CD4-positive, CD25-positive, alpha-beta regulatory T cell (primary cell): ENCODE data around the gene MFSD2A. TPM values are rescaled to one million over a fixed set of nuclear protein-coding genes. Genes with fewer than 3 reads are reported as not detected.

Experiments
- ATAC-seq, 2 donors: fragments of 150-1000 bp; cut with Tn5 transposase; one replicate each; pipeline ENCODE4 v1.10.0; 2021; ENCODE audit warnings: low read depth in 2 of 2, moderate number of reproducible peaks in 2 of 2, moderate library complexity in 1 of 2
- DNase-seq, 3 donors: peaks; one replicate each; pipeline versions ENCODE4 v3.0.0 to v3.0.0-alpha.2; 2012 to 2022; ENCODE audit warnings: mixed read lengths in 1 of 3
- H3K27ac ChIP-seq: one replicate; pipeline ENCODE4 v1.7.0; 2013; ENCODE audit warnings: mild to moderate bottlenecking, low read length; ENCODE audit not compliant: insufficient read depth, poor library complexity, severe bottlenecking
- H3K27me3 ChIP-seq: one replicate; pipeline ENCODE4 v1.7.0; 2013; ENCODE audit warnings: low read length; ENCODE audit not compliant: control insufficient read depth, insufficient read depth
- H3K36me3 ChIP-seq: one replicate; pipeline ENCODE4 v1.7.0; 2013; ENCODE audit warnings: mild to moderate bottlenecking, low read length, moderate library complexity; ENCODE audit not compliant: control insufficient read depth, insufficient read depth
- H3K4me1 ChIP-seq: 2 replicates; pipeline ENCODE4 v1.7.0; 2013; ENCODE audit warnings: mild to moderate bottlenecking, low read length; ENCODE audit not compliant: insufficient read depth, control insufficient read depth, poor library complexity, severe bottlenecking
- H3K4me3 ChIP-seq: one replicate; pipeline ENCODE4 v1.7.0; 2013; ENCODE audit warnings: low read depth, mild to moderate bottlenecking, low read length, moderate library complexity
- H3K9me3 ChIP-seq, 2 experiments: 1 replicate in 1 of 2; 2 replicates in 1 of 2; pipeline ENCODE4 v1.7.0; 2013; ENCODE audit warnings: low read length in 2 of 2, mild to moderate bottlenecking in 1 of 2, moderate library complexity in 1 of 2; ENCODE audit not compliant: control insufficient read depth in 2 of 2
- H3K27ac Mint-ChIP-seq, 3 donors: one replicate each; pipeline ENCODE4 v1.8.0; 2020 to 2022; ENCODE audit warnings: mild to moderate bottlenecking in 3 of 3, mixed read lengths in 3 of 3, moderate library complexity in 2 of 3
- H3K27me3 Mint-ChIP-seq: one replicate; pipeline ENCODE4 v1.8.0; 2022; ENCODE audit warnings: mild to moderate bottlenecking, mixed read lengths
- H3K36me3 Mint-ChIP-seq: one replicate; pipeline ENCODE4 v1.8.0; 2020; ENCODE audit warnings: mixed read lengths
- H3K4me1 Mint-ChIP-seq, 4 donors: one replicate each; pipeline ENCODE4 v1.8.0; 2020 to 2022; ENCODE audit warnings: mixed read lengths in 4 of 4, mild to moderate bottlenecking in 1 of 4
- H3K4me3 Mint-ChIP-seq, 4 donors: one replicate each; pipeline ENCODE4 v1.8.0; 2020 to 2022; ENCODE audit warnings: mild to moderate bottlenecking in 4 of 4, mixed read lengths in 4 of 4, moderate library complexity in 3 of 4
- H3K9me3 Mint-ChIP-seq, 7 donors: one replicate each; pipeline ENCODE4 v1.8.0; 2020 to 2022; ENCODE audit warnings: mixed read lengths in 7 of 7, mild to moderate bottlenecking in 3 of 7, moderate library complexity in 2 of 7
- polyA plus RNA-seq, 4 donors: library from polyadenylated mRNA; unstranded; fragments of 300-500 nt; fragmentation: Illumina TruSeq; gene quantifications; one replicate each; pipeline ENCODE4 v1.2.3, GENCODE V29; 2021
- total RNA-seq: library from RNA; stranded (reverse); gene quantifications from one replicate; pipeline ENCODE4 v1.2.3, GENCODE V29; 2022

MFSD2A gene
- total and polyA plus RNA-seq, 5 donors from 2014 or later: 0.27 to 3.7 (median 0.39) TPM; not detected in 2

- H3K27ac Mint-ChIP-seq: no peak overlapping the region
- H3K4me1 Mint-ChIP-seq: peaks cover 0 to 3% (median 0%) of the 10 kb centered on the region in 4 donors
- ATAC-seq: no peak
- peaks cover 8% of the 10 kb centered on the region for H3K27me3 Mint-ChIP-seq
- H3K36me3 ChIP-seq: no peaks in the 10 kb centered on the region
- no peaks in the 10 kb centered on the region for H3K36me3 Mint-ChIP-seq
- DNase-seq: no peak
- no peak overlapping the region for H3K4me3 Mint-ChIP-seq
- H3K27ac ChIP-seq: no peak overlapping the region
- no peak overlapping the region for H3K4me3 ChIP-seq
- H3K9me3 Mint-ChIP-seq: no peaks in the 10 kb centered on the region
- no peaks in the 10 kb centered on the region for H3K9me3 ChIP-seq
- H3K4me1 ChIP-seq: no peaks in the 10 kb centered on the region
- H3K27me3 ChIP-seq: no peaks in the 10 kb centered on the region
Observed at GRCh38 chr1:39928809-39929587, 25.9 kb upstream of the MFSD2A start.

GRCh38 chr1:39933956-39934941 is 20.7 kb upstream of the MFSD2A start:
- no peak overlapping the region for H3K4me3 Mint-ChIP-seq
- Histone ChIP-seq H3K9me3 (no peaks in the 10 kb centered on the region), H3K4me1 (no peaks in the 10 kb centered on the region), H3K27me3 (no peaks in the 10 kb centered on the region), H3K4me3 (no peak overlapping the region), H3K36me3 (no peaks in the 10 kb centered on the region), H3K27ac (no peak overlapping the region)
- ATAC-seq (no peak), DNase-seq (no peak)
- H3K27ac Mint-ChIP-seq: no peak overlapping the region
- H3K36me3 Mint-ChIP-seq: no peaks in the 10 kb centered on the region
- peaks cover 8% of the 10 kb centered on the region for H3K27me3 Mint-ChIP-seq
- H3K4me1 Mint-ChIP-seq: peaks cover 0 to 2% (median 0%) of the 10 kb centered on the region in 4 donors
- H3K9me3 Mint-ChIP-seq: peaks cover 0 to 1% (median 0%) of the 10 kb centered on the region in 7 donors

DNA sequence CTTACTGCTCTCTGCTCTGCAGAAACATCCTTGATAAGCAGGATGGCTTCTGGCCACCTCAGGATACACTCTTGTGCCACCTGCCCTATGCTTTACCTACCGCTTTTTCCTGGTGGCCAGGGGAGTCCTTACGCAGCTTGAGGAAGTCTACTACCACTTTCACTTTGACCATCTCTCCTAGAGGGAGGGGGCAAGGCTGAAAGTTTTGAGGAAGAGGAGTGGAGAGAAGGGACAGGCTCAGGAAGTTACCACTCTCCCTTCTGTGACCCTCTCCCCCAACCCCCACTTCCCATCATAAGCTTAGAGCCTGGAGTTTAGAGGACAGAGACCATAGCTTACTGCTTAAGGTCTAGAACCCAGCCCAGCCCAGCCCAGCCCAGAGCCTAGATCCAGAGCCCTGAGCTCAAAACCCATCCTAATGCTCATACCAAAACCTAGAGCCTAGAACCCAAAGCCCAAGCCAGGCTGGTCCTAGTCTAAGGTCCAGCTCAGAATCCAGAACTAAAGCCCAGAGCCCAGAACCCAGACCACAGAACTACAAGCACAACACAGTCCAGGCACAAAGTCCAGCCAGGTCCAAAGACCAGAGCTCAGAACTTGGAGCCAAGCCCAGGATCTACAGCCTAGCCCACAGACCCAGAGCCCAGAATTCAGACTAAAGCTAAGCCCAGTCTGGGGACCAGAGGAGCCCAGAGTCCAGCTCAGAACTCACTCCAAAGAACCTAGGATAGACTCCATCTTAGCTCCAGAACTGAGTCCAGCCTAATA is 18.0 kb upstream of the MFSD2A start:
- H3K4me1 ChIP-seq: no peaks in the 10 kb centered on the region
- no peaks in the 10 kb centered on the region for H3K27me3 ChIP-seq
- H3K9me3 ChIP-seq: no peaks in the 10 kb centered on the region
- Mint-ChIP-seq H3K4me1 (peaks cover 0 to 2% (median 0%) of the 10 kb centered on the region in 4 donors), H3K27me3 (peaks cover 5% of the 10 kb centered on the region), H3K9me3 (peaks cover 0 to 1% (median 0%) of the 10 kb centered on the region in 7 donors), H3K36me3 (no peaks in the 10 kb centered on the region), H3K4me3 (no peak overlapping the region), H3K27ac (peak overlapping the region in 2 of 3 donors; percentile 47 to 67)
- H3K27ac ChIP-seq: no peak overlapping the region
- no peak overlapping the region for H3K4me3 ChIP-seq
- H3K36me3 ChIP-seq: no peaks in the 10 kb centered on the region
- no peak for ATAC-seq
- no peak for DNase-seq

GRCh38 chr1:39938856-39939255 is 16.1 kb upstream of the MFSD2A start:
- ATAC-seq (no peak), DNase-seq (no peak)
- no peak overlapping the region for H3K4me3 Mint-ChIP-seq
- peaks cover 0 to 1% (median 0%) of the 10 kb centered on the region in 7 donors for H3K9me3 Mint-ChIP-seq
- Histone ChIP-seq H3K27ac (no peak overlapping the region), H3K4me3 (no peak overlapping the region), H3K9me3 (no peaks in the 10 kb centered on the region), H3K4me1 (no peaks in the 10 kb centered on the region), H3K36me3 (no peaks in the 10 kb centered on the region), H3K27me3 (no peaks in the 10 kb centered on the region)
- no peaks in the 10 kb centered on the region for H3K36me3 Mint-ChIP-seq
- H3K27ac Mint-ChIP-seq: peak overlapping the region in 2 of 3 donors; percentile 16 to 28
- peaks cover 0 to 2% (median 0%) of the 10 kb centered on the region in 4 donors for H3K4me1 Mint-ChIP-seq
- H3K27me3 Mint-ChIP-seq: no peaks in the 10 kb centered on the region

- no peak for ATAC-seq
- H3K36me3 Mint-ChIP-seq: no peaks in the 10 kb centered on the region
Observed at GRCh38 chr1:39940253-39940652, 14.7 kb upstream of the MFSD2A start.

GRCh38 chr1:39940980-39941871 is 13.7 kb upstream of the MFSD2A start:
- Histone ChIP-seq H3K4me1 (peaks cover under 1% of the 10 kb centered on the region), H3K9me3 (no peaks in the 10 kb centered on the region), H3K27me3 (no peaks in the 10 kb centered on the region), H3K27ac (no peak overlapping the region), H3K4me3 (no peak overlapping the region), H3K36me3 (no peaks in the 10 kb centered on the region)
- DNase-seq: no peak
- ATAC-seq: no peak
- H3K4me3 Mint-ChIP-seq: no peak overlapping the region
- H3K9me3 Mint-ChIP-seq: no peaks in the 10 kb centered on the region
- no peaks in the 10 kb centered on the region for H3K36me3 Mint-ChIP-seq
- H3K27me3 Mint-ChIP-seq: no peaks in the 10 kb centered on the region
- H3K4me1 Mint-ChIP-seq: peaks cover 0 to 4% (median 0%) of the 10 kb centered on the region in 4 donors
- no peak overlapping the region for H3K27ac Mint-ChIP-seq

More at GRCh38 chr1:39940253-39940652, 14.7 kb upstream of the MFSD2A start:
- Histone ChIP-seq H3K4me3 (no peak overlapping the region), H3K36me3 (no peaks in the 10 kb centered on the region), H3K4me1 (no peaks in the 10 kb centered on the region), H3K9me3 (no peaks in the 10 kb centered on the region), H3K27me3 (no peaks in the 10 kb centered on the region), H3K27ac (no peak overlapping the region)
- DNase-seq: no peak
- Mint-ChIP-seq H3K4me1 (no peaks in the 10 kb centered on the region), H3K27ac (no peak overlapping the region), H3K27me3 (no peaks in the 10 kb centered on the region), H3K4me3 (no peak overlapping the region), H3K9me3 (no peaks in the 10 kb centered on the region)
